Smooth muscle cell (in vitro differentiated cells): ENCODE results near the gene ALDH1L1. TPM values are rescaled to one million over a fixed set of nuclear protein-coding genes. Genes with fewer than 3 reads are reported as not detected.

Experiments used
- DNase-seq: peaks from one replicate; lab custom pipeline; 2025; ENCODE audit not compliant: unreplicated experiment; lab: John Stamatoyannopoulos, UW
- H2AFZ ChIP-seq: fragments of 200-600 bp; sonication (generic); 2 replicates; pipeline ENCODE4 v1.6.0; 2016; ENCODE audit warnings: antibody characterized with exemption, low read depth, mild to moderate bottlenecking
- H3F3A ChIP-seq: fragments of 200-600 bp; sonication (generic); 2 replicates; pipeline ENCODE4 v1.6.0; 2017; ENCODE audit warnings: antibody characterized with exemption, low read depth
- H3K27ac ChIP-seq: fragments of 200-600 bp; sonication (generic); 2 replicates; pipeline ENCODE4 v1.5.1; 2016; ENCODE audit warnings: low read depth, mild to moderate bottlenecking
- H3K27me3 ChIP-seq: fragments of 200-600 bp; sonication (generic); 2 replicates; pipeline ENCODE4 v1.6.1; 2016; ENCODE audit warnings: low read depth, mild to moderate bottlenecking
- H3K36me3 ChIP-seq: fragments of 200-600 bp; sonication (generic); 2 replicates; pipeline ENCODE4 v1.5.1; 2016; ENCODE audit warnings: low read depth
- H3K4me1 ChIP-seq: fragments of 200-600 bp; sonication (generic); 2 replicates; pipeline ENCODE4 v1.5.1; 2016; ENCODE audit warnings: low read depth
- H3K4me2 ChIP-seq: fragments of 200-600 bp; sonication (generic); 2 replicates; pipeline ENCODE4 v1.6.0; 2016; ENCODE audit warnings: mild to moderate bottlenecking
- H3K4me3 ChIP-seq: fragments of 200-600 bp; sonication (generic); 2 replicates; pipeline ENCODE4 v1.5.1; 2016; ENCODE audit warnings: mild to moderate bottlenecking
- H3K79me2 ChIP-seq: fragments of 200-600 bp; sonication (generic); 2 replicates; pipeline ENCODE4 v1.6.0; 2016; ENCODE audit warnings: low read depth, mild to moderate bottlenecking
- H3K9ac ChIP-seq: fragments of 200-600 bp; sonication (generic); 2 replicates; pipeline ENCODE4 v1.6.0; 2016; ENCODE audit warnings: low read depth
- H3K9me3 ChIP-seq: fragments of 200-600 bp; sonication (generic); replicated peaks from 2 replicates; pipeline ENCODE4 v1.5.1; 2016; ENCODE audit warnings: low read depth
- H4K20me1 ChIP-seq: fragments of 200-600 bp; sonication (generic); 2 replicates; pipeline ENCODE4 v1.6.0; 2016; ENCODE audit warnings: low read depth
- WGBS: methylation state at CpG from one replicate; pipeline ENCODE4 v1.1.7; 2016; ENCODE audit warnings: low lambda C conversion rate; 5-methylcytosine and 5-hydroxymethylcytosine counted together
- polyA plus RNA-seq: library from polyadenylated mRNA; unstranded; fragments of >200 nt; fragmentation: Nextera tagmentation; extraction: Ambion mirVana; gene quantifications from 2 replicates; pipeline ENCODE4 v1.2.1, GENCODE V29; 2016
- total RNA-seq: library from RNA; depleted of rRNA; stranded (reverse); fragments of >200 nt; gene quantifications from 2 replicates; pipeline ENCODE4 v1.2.3, GENCODE V29; 2014
- TF ChIP-seq, protein P1 (sequence below): fragments of 200-600 bp; sonication (generic); IDR thresholded peaks from 2 replicates; pipeline ENCODE4 v1.5.1; 2017; ENCODE audit warnings: borderline replicate concordance, mild to moderate bottlenecking, antibody characterized with exemption; ENCODE audit not compliant: insufficient read depth, poor library complexity, severe bottlenecking

ALDH1L1 gene
- total and polyA plus RNA-seq, 2 experiments from 2014 or later: 0.48 TPM; not detected in 1

DNA sequence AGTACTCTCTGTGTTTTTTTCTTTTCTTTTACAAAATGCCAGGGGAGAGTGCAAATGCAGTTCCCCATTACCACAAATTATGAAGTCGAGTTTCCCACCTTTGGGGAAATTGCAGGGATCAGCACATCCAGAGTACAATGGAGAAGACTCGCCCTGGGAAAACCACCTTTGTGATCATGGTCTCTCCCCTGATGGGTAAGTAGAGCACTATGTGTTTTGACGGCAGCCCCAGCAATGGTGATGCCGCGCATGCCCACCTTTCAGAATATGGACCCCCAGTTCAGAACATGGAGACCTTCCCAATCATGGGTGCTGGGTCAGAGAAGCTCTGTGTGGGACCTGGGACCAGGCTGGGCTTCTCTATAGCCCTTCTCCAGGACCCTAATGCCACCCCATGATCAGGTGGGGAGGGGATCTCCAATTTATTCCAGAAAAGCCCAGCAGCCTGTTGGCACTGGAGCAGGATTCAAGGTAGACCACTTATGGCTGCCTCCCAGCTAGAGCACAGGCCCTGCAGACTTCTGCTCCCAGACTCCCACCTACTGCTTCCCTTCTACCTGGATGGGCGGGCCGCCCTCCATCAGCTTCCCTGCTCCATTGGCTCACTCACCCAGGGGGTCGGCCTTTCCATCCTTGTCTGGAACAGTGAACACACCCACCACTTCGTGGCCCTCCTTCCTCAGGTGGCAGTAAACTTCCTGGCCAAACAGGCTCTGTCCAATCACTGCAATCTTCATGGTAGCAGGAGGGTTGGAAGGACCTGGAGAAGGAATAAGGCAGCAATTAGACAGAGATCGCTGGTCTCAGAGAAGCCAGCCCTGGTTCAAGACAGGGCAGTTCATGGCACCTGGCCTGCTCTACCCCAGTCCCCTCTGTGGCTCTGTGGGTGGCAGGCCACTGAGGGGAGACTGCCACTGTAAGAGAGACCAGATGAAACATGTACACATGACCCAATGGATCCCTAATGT lies 19.9 kb downstream of the ALDH1L1 start:
- no peaks in the 10 kb centered on the region for H3K36me3 ChIP-seq
- H3K4me2 ChIP-seq: no peak overlapping the region
- 94% methylated on average over 10 of the region's 10 CpGs for WGBS
- no peak overlapping the region for H3K9ac ChIP-seq
- no peak for DNase-seq
- no peaks in the 10 kb centered on the region for H3K9me3 ChIP-seq
- H3F3A ChIP-seq: no peaks in the 10 kb centered on the region
- TF ChIP-seq, protein P1, sequence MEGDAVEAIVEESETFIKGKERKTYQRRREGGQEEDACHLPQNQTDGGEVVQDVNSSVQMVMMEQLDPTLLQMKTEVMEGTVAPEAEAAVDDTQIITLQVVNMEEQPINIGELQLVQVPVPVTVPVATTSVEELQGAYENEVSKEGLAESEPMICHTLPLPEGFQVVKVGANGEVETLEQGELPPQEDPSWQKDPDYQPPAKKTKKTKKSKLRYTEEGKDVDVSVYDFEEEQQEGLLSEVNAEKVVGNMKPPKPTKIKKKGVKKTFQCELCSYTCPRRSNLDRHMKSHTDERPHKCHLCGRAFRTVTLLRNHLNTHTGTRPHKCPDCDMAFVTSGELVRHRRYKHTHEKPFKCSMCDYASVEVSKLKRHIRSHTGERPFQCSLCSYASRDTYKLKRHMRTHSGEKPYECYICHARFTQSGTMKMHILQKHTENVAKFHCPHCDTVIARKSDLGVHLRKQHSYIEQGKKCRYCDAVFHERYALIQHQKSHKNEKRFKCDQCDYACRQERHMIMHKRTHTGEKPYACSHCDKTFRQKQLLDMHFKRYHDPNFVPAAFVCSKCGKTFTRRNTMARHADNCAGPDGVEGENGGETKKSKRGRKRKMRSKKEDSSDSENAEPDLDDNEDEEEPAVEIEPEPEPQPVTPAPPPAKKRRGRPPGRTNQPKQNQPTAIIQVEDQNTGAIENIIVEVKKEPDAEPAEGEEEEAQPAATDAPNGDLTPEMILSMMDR: no peak
- no peaks in the 10 kb centered on the region for H3K27me3 ChIP-seq
- H3K79me2 ChIP-seq: no peaks in the 10 kb centered on the region
- no peak overlapping the region for H3K4me3 ChIP-seq
- no peaks in the 10 kb centered on the region for H3K4me1 ChIP-seq
- no peak overlapping the region for H3K27ac ChIP-seq
- H4K20me1 ChIP-seq: no peaks in the 10 kb centered on the region
- no peak overlapping the region for H2AFZ ChIP-seq

DNA sequence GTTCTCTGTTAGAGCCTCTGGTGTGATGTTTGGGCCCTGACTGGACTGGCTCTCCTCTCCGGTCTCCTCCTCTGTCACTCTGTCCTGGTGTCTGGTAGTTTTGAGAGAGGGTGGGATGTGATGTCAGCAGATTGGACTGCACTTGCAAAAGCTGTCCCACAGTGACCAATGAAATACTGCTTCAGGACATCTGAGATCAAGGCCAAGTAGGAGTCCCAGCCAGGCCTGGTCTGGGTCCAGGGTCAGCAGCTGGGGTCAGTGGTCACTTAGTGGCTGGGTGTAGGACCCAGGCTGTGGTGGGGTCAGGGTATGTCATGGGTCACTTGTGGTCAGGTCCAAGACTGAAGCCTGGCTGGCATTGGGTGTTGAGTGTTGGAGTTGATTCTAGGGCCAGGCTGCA lies 20.9 kb downstream of the ALDH1L1 start:
- Histone ChIP-seq H3F3A (no peaks in the 10 kb centered on the region), H2AFZ (no peak overlapping the region), H3K4me1 (no peaks in the 10 kb centered on the region), H3K27me3 (no peaks in the 10 kb centered on the region), H3K9me3 (no peaks in the 10 kb centered on the region), H3K4me2 (no peak overlapping the region), H3K9ac (no peak overlapping the region), H3K36me3 (no peaks in the 10 kb centered on the region), H4K20me1 (no peaks in the 10 kb centered on the region), H3K27ac (no peak overlapping the region), H3K79me2 (no peaks in the 10 kb centered on the region), H3K4me3 (no peak overlapping the region)
- WGBS: 54% methylated on average over 1 of the region's 1 CpG
- no peak for DNase-seq
- TF ChIP-seq, protein P1: no peak

- Histone ChIP-seq H3K27ac (no peak overlapping the region), H3K79me2 (no peaks in the 10 kb centered on the region), H4K20me1 (no peaks in the 10 kb centered on the region), H3K4me2 (no peak overlapping the region), H3K36me3 (no peaks in the 10 kb centered on the region), H3K27me3 (no peaks in the 10 kb centered on the region), H3K4me3 (no peak overlapping the region), H2AFZ (no peak overlapping the region), H3K4me1 (no peaks in the 10 kb centered on the region), H3F3A (no peaks in the 10 kb centered on the region), H3K9me3 (no peaks in the 10 kb centered on the region), H3K9ac (no peak overlapping the region)
- 63% methylated on average over 7 of the region's 7 CpGs for WGBS
- TF ChIP-seq, protein P1: no peak
- no peak for DNase-seq
Observed at GRCh38 chr3:126158912-126159454, 21.4 kb downstream of the ALDH1L1 start.
